Measurements from ENCODE around the gene KRTAP5-6.

GRCh38 chr11:1718326-1718725 is 21.3 kb downstream of the KRTAP5-6 start:
- TF ChIP-seq CTCF (IDR thresholded peaks at IDR 0.05), result no peak
- TF ChIP-seq ZFX (IDR thresholded peaks at IDR 0.05; ENCODE audit: borderline replicate concordance), result no peak

All from 22Rv1 (cell line).